GM23338 (cell line): ENCODE data around the gene PCDH1. TPM values are rescaled to one million over a fixed set of nuclear protein-coding genes. Genes with fewer than 3 reads are reported as not detected.

ENCODE experiments used
- ATAC-seq: fragments of 200-7000 bp; cut with Tn5 transposase; 3 replicates; pipeline ENCODE4 v1.9.1; 2020
- DNase-seq: peaks from one replicate; pipeline ENCODE4 v3.0.0-alpha.2; 2015; ENCODE audit warnings: low spot score
- H2AFZ ChIP-seq: fragments of 200-600 bp; sonication (generic); 2 replicates; pipeline ENCODE4 v1.8.0; 2016; ENCODE audit warnings: antibody characterized with exemption, mild to moderate bottlenecking, moderate library complexity
- H3F3A ChIP-seq: fragments of 200-600 bp; sonication (generic); replicated peaks from 2 replicates; pipeline ENCODE4 v1.8.0; 2017; ENCODE audit warnings: antibody characterized with exemption, mixed run types, low read depth
- H3K27ac ChIP-seq: fragments of 200-600 bp; sonication (generic); 2 replicates; pipeline ENCODE4 v1.6.1; 2016; ENCODE audit warnings: low read depth
- H3K27me3 ChIP-seq: fragments of 200-600 bp; sonication (generic); 2 replicates; pipeline ENCODE4 v1.8.0; 2016; ENCODE audit warnings: mild to moderate bottlenecking, mixed run types, moderate library complexity; ENCODE audit not compliant: insufficient read depth
- H3K36me3 ChIP-seq: fragments of 200-600 bp; sonication (generic); 2 replicates; pipeline ENCODE4 v1.8.0; 2016; ENCODE audit warnings: mild to moderate bottlenecking; ENCODE audit not compliant: insufficient read depth
- H3K4me1 ChIP-seq: fragments of 200-600 bp; sonication (generic); 2 replicates; pipeline ENCODE4 v1.8.0; 2016; ENCODE audit warnings: mild to moderate bottlenecking, moderate library complexity; ENCODE audit not compliant: insufficient read depth
- H3K4me2 ChIP-seq: fragments of 200-600 bp; sonication (generic); 2 replicates; pipeline ENCODE4 v1.7.1; 2017; ENCODE audit warnings: mixed run types
- H3K4me3 ChIP-seq: fragments of 200-600 bp; sonication (generic); 2 replicates; pipeline ENCODE4 v1.6.1; 2016; ENCODE audit warnings: mixed run types
- H3K79me2 ChIP-seq: fragments of 200-600 bp; sonication (generic); replicated peaks from 2 replicates; pipeline ENCODE4 v1.8.0; 2017; ENCODE audit warnings: mild to moderate bottlenecking; ENCODE audit not compliant: insufficient read depth
- H3K9me2 ChIP-seq: fragments of 200-600 bp; sonication (generic); 2 replicates; pipeline ENCODE4 v1.8.0; 2017; ENCODE audit not compliant: insufficient read depth
- H4K20me1 ChIP-seq: fragments of 200-600 bp; sonication (generic); replicated peaks from 2 replicates; pipeline ENCODE4 v1.8.0; 2017; ENCODE audit warnings: mild to moderate bottlenecking; ENCODE audit not compliant: insufficient read depth
- H3K27ac Mint-ChIP-seq: 2 replicates; pipeline ENCODE4 v1.8.0; 2020; ENCODE audit warnings: inconsistent platforms, mild to moderate bottlenecking, moderate library complexity, mixed read lengths
- H3K27me3 Mint-ChIP-seq: 3 replicates; pipeline ENCODE4 v1.8.0; 2022; ENCODE audit warnings: low read depth, mild to moderate bottlenecking, moderate library complexity, mixed read lengths, inconsistent platforms; ENCODE audit not compliant: insufficient read depth, poor library complexity
- H3K36me3 Mint-ChIP-seq: 3 replicates; pipeline ENCODE4 v1.8.0; 2021; ENCODE audit warnings: low read depth, mild to moderate bottlenecking, inconsistent platforms, moderate library complexity, mixed read lengths
- H3K4me1 Mint-ChIP-seq: 3 replicates; pipeline ENCODE4 v1.8.0; 2020; ENCODE audit warnings: mild to moderate bottlenecking, inconsistent platforms, mixed read lengths
- H3K4me3 Mint-ChIP-seq: 3 replicates; pipeline ENCODE4 v1.8.0; 2021; ENCODE audit warnings: moderate library complexity, mild to moderate bottlenecking, inconsistent platforms, mixed read lengths
- H3K9me3 Mint-ChIP-seq: 3 replicates; pipeline ENCODE4 v1.8.0; 2020; ENCODE audit warnings: moderate library complexity, mild to moderate bottlenecking, inconsistent platforms, mixed read lengths
- CREB1 ChIP-seq: fragments of 250-450 bp; sonication (Bioruptor Pico); IDR thresholded peaks from 2 replicates; pipeline ENCODE4 v1.5.0; 2020; ENCODE audit warnings: low read depth, mild to moderate bottlenecking, moderate library complexity
- CTCF ChIP-seq, 2 experiments: fragments of 200-600 bp in 1 of 2; sonication (generic) in 1 of 2; conservative IDR thresholded peaks; 2 replicates each; pipeline versions ENCODE4 v1.5.1 to v1.6.1; 2016 to 2017; ENCODE audit warnings: antibody characterized with exemption in 2 of 2, low read depth in 2 of 2, mild to moderate bottlenecking in 2 of 2, moderate library complexity in 1 of 2
- ETS1 ChIP-seq: IDR thresholded peaks from 2 replicates; pipeline ENCODE4 v1.6.1; 2016; ENCODE audit warnings: antibody characterized with exemption
- EZH2phosphoT487 ChIP-seq: fragments of 200-600 bp; sonication (generic); IDR thresholded peaks from one replicate; pipeline ENCODE4 v1.8.1; 2018; ENCODE audit warnings: antibody characterized with exemption; ENCODE audit not compliant: unreplicated experiment
- JUNB ChIP-seq: IDR thresholded peaks from one replicate; pipeline ENCODE4 v1.6.1; 2016; ENCODE audit warnings: antibody characterized with exemption; ENCODE audit not compliant: unreplicated experiment
- POLR2AphosphoS5 ChIP-seq: IDR thresholded peaks from 2 replicates; pipeline ENCODE4 v1.6.1; 2016; ENCODE audit warnings: antibody characterized with exemption, low read depth
- REST ChIP-seq: IDR thresholded peaks from one replicate; pipeline ENCODE4 v1.6.1; 2018; ENCODE audit warnings: antibody characterized with exemption; ENCODE audit not compliant: unreplicated experiment
- STAT1 ChIP-seq: IDR thresholded peaks from one replicate; pipeline ENCODE4 v1.6.1; 2016; ENCODE audit warnings: antibody characterized with exemption; ENCODE audit not compliant: unreplicated experiment
- ZNF114 ChIP-seq: fragments of 250-450 bp; sonication (Bioruptor Pico); IDR thresholded peaks from 2 replicates; pipeline ENCODE4 v1.5.0; 2020; ENCODE audit warnings: mild to moderate bottlenecking, moderate library complexity
- ZNF331 ChIP-seq: fragments of 250-450 bp; sonication (Bioruptor Pico); IDR thresholded peaks from 2 replicates; pipeline ENCODE4 v1.5.0; 2020; ENCODE audit warnings: low read depth, mild to moderate bottlenecking, moderate library complexity
- ZNF462 ChIP-seq: fragments of 250-450 bp; sonication (Bioruptor Pico); IDR thresholded peaks from 2 replicates; pipeline ENCODE4 v1.5.0; 2020; ENCODE audit warnings: mild to moderate bottlenecking, moderate library complexity
- polyA plus RNA-seq: library from polyadenylated mRNA; unstranded; fragments of >200 nt; fragmentation: Nextera tagmentation; extraction: Ambion mirVana; gene quantifications from 2 replicates; pipeline ENCODE4 v1.2.1, GENCODE V29; 2016
- total RNA-seq: library from RNA; depleted of rRNA; stranded (reverse); fragments of >200 nt; shearing (Covaris generic); gene quantifications from 2 replicates; pipeline ENCODE4 v1.2.3, GENCODE V29; 2014

The PCDH1 gene
- total and polyA plus RNA-seq, 2 experiments from 2014 or later, result 26.2 to 183 TPM

- Histone ChIP-seq H3K4me1 (peaks cover 62% of the 10 kb centered on the region), H3K27ac (peak overlapping the region; percentile 97), H3K79me2 (peaks cover 41% of the 10 kb centered on the region), H2AFZ (peak overlapping the region; percentile 87; the same call in 1 of the 2 replicates), H3K4me3 (peak overlapping the region; percentile 81), H3F3A (peaks cover 27% of the 10 kb centered on the region), H4K20me1 (0 out of 2 replicates have a peak, but pooled peaks cover 14% of the 10 kb centered on the region), H3K36me3 (no peaks in the 10 kb centered on the region), H3K27me3 (peaks cover 2% of the 10 kb centered on the region; the same call in 1 of the 2 replicates), H3K4me2 (peak overlapping the region; percentile 100), H3K9me2 (no peaks in the 10 kb centered on the region)
- H3K27me3 Mint-ChIP-seq, result peaks cover 26% of the 10 kb centered on the region
- no peaks in the 10 kb centered on the region for H3K9me3 Mint-ChIP-seq
- peak overlapping the region; percentile 89 for H3K4me3 Mint-ChIP-seq
- H3K36me3 Mint-ChIP-seq, result peaks cover 9% of the 10 kb centered on the region
- H3K4me1 Mint-ChIP-seq, result peaks cover 56% of the 10 kb centered on the region
- no peak for TF ChIP-seq REST
- no peak for TF ChIP-seq ZNF114 (CRISPR knock-in tag)
- no peak for TF ChIP-seq ZNF462 (CRISPR knock-in tag)
- TF ChIP-seq CREB1, result peak; percentile 43; the same call in 1 of the 2 replicates
- TF ChIP-seq EZH2phosphoT487, result no peak
- no peak for TF ChIP-seq ZNF331 (CRISPR knock-in tag)
- TF ChIP-seq CTCF (conservative IDR thresholded peaks at IDR 0.05; ENCODE audit: low read depth in 2 of 2), result peak; percentile 97 to 99
- TF ChIP-seq STAT1, result no peak
- TF ChIP-seq JUNB, result no peak
- no peak for TF ChIP-seq ETS1
- TF ChIP-seq POLR2AphosphoS5, result peak; percentile 48
- H3K27ac Mint-ChIP-seq, result peak overlapping the region; percentile 96
- ATAC-seq (peak; percentile 39), DNase-seq (peak; percentile 97)
Observed at GRCh38 chr5:141878711-141879425, 658 bp upstream of the PCDH1 start.
